GM19395 (cell line): ENCODE measurements around the gene SPIRE1.
"Not testable (repeated sequence)": the region's sequence is repeated elsewhere in the genome, so short reads cannot be mapped to it uniquely, and the experiment has no call there.

Source experiments
- ATAC-seq: cut with Tn5 transposase; IDR thresholded peaks from one replicate; pipeline ENCODE4 v1.9.1; 2021; ENCODE audit warnings: mild to moderate bottlenecking, moderate library complexity; ENCODE audit not compliant: unreplicated experiment

SPIRE1 gene

DNA sequence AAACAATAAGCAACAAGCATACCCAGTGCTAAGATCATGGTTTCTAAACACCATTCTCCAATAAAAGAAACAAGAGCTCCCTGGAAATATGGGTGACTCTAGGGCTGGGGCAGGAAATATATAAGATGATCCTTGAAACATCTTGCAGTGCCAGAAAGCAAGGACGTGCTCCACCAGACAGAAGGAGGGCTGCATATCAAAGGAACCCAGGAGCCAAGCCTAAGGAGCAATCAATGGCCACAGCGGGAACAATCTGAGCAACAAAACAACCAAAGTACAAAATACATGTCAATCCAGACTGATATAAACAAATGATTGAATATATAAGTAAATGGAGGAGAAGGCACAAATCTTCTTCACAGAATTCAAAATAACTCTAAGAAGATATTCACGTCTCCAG is 10.1 kb downstream of the SPIRE1 start:
- no peak for ATAC-seq

GRCh38 chr18:12645751-12646203 is 12.1 kb downstream of the SPIRE1 start:
- no peak for ATAC-seq

DNA sequence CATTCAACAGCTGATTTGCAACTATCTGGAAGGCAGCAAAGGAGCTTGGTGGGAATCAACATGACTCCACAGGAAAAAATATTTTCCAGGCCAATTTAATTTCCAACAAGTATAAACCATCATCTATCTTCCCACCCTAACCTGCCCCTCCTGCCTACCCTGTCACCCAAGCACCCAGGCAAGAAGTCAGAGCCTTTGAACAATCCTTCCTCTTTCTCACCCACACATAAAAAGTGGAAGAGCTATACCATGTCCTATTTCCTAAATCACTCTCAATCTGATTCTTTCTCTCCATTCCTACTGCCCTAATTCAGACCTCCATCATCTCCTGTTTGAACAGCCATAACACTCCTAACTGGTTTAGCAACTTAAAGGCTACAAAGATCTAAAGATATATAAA is 12.7 kb downstream of the SPIRE1 start:
- no peak for ATAC-seq

- ATAC-seq = not testable (repeated sequence)
Measured at GRCh38 chr18:12643756-12644155, 14.2 kb downstream of the SPIRE1 start.

DNA sequence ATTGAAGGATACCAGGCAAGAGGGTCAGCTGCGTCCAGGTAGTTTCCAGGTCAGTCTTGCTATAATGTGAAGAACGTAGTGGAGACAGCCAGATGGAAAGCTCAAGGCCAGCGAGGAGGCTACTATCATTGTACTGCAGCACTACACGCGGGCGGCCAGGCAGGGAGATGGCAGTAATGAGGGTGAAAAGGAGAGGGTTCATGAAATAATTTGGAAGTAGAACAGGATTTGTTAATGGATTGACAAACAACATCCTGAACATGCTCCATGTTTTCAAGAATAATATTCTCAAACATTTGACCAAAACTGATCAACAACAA is 17.1 kb downstream of the SPIRE1 start:
- ATAC-seq = no peak

- no peak for ATAC-seq
Measured at GRCh38 chr18:12639990-12640880, 17.7 kb downstream of the SPIRE1 start.

- no peak for ATAC-seq
Measured at GRCh38 chr18:12638644-12639124, 19.2 kb downstream of the SPIRE1 start.

GRCh38 chr18:12637901-12638643 is 19.8 kb downstream of the SPIRE1 start:
- no peak for ATAC-seq

DNA sequence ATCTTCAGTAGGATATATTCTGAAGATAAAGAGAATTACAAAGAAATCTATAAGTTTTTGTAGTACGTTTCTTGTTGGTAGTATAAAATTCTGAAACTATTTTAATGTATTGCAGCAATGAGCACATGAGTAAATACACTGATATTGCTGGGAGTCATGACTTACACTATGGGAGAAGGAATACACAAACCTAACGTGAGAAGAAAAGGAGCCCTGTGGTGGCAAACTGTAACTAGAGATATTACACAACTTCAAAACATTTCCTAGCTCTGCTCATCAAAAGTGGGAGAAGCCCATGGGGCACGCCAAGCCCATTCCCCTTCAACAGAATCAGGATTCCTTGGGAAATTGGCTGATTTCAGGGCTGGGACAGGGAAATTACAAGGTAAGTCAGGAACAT is 20.5 kb downstream of the SPIRE1 start:
- no peak for ATAC-seq

DNA sequence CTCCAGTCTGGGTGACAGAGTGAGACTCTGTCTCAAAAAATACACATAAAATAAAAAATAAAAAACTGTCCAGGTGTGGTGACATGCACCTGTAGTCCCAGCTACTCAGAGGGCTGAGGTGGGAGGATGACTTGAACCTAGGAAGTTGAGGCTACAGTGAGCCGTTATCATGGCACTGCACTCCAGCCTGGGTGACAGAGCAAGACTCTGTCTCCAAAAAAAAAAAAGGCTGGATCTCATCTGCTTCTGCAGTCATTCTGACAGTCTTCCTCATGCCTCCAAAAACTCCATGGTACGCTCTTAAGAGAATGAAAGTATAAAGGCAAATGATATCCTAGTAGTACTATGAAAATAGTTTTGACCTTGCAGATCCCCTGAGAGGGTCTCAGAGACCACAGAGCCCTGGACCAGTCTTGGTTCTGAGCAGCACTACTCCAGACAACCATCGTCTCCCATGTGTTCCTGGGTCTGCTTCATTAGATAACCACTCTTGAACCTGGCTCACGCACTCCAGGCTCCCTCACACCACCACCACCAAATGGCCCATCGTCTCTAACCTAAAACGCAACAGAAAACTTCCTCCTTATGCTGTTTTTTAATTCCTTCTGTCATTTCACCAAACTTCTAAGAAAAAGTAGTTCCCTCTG is 26.0 kb downstream of the SPIRE1 start:
- no peak for ATAC-seq

DNA sequence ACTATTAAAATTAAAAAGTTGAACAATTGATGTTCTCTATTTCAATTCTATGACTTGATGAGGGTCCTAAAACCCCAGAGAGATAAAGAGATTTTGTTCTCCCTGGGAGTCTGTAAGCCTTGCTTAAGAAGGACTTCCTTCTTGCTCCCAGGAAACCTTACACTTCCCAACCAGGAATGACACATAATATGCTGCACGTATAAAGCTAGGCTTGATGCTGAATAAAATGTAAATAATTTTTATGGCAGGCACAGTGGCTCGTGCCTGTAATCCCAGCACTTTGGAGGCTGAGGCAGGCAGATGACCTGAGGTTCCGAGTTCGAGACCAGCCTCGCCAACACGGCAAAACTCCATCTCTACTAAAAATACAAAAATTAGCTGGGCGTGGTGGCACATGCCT is 27.8 kb downstream of the SPIRE1 start:
- ATAC-seq = no peak

DNA sequence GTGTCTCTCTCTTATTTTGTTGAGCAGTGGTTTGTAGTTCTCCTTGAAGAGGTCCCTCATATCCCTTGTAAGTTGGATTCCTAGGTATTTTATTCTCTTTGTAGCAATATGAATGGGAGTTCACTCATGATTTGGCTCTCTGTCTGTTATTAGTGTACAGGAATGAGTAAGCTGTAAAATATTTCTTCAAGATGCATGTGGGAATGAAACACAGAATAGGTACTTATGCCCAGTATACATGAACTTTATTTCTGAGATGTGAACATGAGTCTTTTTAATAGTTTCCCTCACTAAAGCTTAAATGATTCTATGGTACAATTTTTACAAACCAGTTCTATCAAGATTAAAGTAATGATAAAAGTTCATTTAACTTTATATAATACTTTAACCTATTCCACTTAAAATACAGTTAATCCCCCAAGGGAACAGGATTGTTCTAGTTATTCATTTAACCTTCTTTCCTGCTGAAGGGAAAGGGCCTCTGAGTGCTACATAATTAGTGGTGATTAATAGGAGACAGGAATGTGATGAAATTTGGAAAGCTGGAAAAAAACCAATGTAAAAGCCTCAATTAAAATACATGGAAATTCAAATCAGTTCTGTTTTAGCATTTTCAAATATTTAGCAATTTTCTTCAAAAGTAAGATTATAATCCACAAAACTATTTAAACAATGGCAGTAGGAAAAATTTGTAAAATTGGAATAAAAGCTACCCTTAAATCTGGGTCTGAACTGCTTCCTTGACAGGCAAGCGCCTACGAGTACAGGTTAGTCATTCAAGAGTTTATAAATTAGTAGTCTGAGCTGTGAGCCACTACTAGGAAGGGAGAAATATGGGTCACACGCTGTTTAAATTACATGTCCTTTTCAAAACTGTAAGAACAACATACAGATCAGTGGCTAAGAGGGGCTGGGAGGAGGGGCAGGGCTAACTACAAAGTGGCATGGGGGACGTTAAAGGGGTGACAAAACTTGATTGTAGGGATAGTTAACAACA is 28.9 kb downstream of the SPIRE1 start:
- no peak for ATAC-seq

DNA sequence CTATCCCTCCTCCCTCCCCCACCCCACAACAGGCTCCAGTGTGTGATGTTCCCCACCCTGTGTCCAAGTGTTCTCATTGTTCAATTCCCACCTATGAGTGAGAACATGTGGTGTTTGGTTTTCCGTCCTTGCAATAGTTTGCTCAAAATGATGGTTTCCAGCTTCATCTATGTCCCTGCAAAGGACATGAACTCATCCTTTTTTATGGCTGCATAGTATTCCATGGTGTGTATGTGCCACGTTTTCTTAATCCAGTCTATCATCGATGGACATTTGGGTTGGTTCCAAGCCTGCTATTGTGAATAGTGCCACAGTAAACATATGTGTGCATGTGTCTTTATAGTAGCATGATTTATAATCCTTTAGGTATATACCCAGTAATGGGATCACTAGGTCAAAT is 30.7 kb downstream of the SPIRE1 start:
- not testable (repeated sequence) for ATAC-seq

DNA sequence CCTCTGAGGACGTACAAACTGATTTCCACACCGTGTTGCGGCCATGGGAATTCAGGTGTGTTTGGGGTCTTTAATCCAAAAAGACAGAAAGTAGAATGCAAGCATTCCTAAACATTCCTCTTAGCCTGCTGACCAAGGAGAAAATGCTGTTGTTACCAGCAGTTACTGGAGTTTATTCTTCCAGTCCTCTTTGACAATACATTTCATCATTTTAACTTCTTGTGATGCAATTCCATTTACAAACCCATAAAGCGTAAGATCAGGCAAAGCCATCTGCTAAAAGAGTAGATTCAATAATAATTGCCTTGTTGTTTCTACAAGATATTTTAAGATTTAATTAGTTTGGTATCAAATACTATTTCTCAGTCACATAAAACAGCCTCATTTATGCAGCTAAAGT is 32.7 kb downstream of the SPIRE1 start:
- no peak for ATAC-seq

GRCh38 chr18:12621742-12622306 is 36.1 kb downstream of the SPIRE1 start:
- no peak for ATAC-seq

DNA sequence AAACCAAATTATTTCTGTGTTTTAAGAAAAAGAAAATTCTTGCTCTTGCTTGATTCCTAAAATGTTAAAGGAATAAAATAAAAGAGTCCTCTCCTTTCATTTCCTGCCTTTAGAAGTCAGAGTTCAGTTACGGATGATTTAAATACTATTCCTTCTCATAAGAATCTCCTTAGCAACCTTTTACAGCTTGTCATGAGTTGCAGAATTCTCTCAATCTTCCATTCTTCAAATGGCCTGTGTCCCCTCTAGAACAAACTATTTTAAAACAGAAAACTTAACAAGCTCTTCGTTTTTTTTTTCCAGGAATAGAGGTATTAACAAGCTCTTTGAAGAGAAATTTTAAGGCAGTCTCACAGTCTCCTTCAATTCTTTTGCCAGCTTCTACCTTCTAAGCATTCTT is 42.2 kb downstream of the SPIRE1 start:
- ATAC-seq = no peak

DNA sequence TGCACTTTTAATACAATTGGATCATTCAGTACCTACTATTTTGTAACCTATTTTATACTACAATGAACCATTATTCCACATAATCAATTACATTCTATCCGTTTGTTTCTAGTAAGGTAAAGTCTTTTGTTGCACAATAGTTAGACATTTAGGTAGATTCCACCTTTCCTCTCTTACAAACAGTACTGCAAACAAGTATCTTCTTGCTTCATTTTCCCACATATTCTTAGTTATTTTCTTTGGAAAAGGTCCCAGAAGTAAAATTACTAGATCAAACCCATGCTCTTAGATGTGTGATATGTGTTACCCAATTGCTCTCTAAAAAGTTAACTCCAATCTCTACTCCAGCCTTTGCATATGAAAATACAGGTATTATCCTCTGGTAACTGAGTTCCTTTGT is 49.6 kb downstream of the SPIRE1 start:
- no peak for ATAC-seq

GRCh38 chr18:12606592-12607315 is 51.2 kb downstream of the SPIRE1 start:
- ATAC-seq = no peak

GRCh38 chr18:12604445-12605007 is 53.4 kb downstream of the SPIRE1 start:
- no peak for ATAC-seq
